CD14-positive monocyte (primary cell): ENCODE results near the gene BEGAIN. TPM values are rescaled to one million over a fixed set of nuclear protein-coding genes. Genes with fewer than 3 reads are reported as not detected.
A peak's percentile ranks its signal among the peaks of the same experiment; 100 is the strongest.

Experiments
- DNase-seq, 3 donors: peaks; one replicate each; pipeline ENCODE4 v3.0.0-alpha.2; 2011 to 2022
- H2AFZ ChIP-seq: 2 replicates; pipeline ENCODE4 v1.6.0; 2012; ENCODE audit warnings: mild to moderate bottlenecking, low read depth, low read length, inconsistent platforms; ENCODE audit not compliant: insufficient read depth, poor library complexity, severe bottlenecking
- H3K27ac ChIP-seq, 2 donors: 1 replicate in 1 of 2; 2 replicates in 1 of 2; pipeline ENCODE4 v1.5.1; 2012 to 2013; ENCODE audit warnings: low read length in 2 of 2, control low read depth in 1 of 2, inconsistent platforms in 1 of 2, low read depth in 1 of 2, mild to moderate bottlenecking in 1 of 2
- H3K27me3 ChIP-seq, 2 donors: one replicate each; pipeline versions ENCODE4 v1.6.0 to v1.6.1; 2011 to 2013; ENCODE audit warnings: low read length in 2 of 2; ENCODE audit not compliant: control insufficient read depth in 2 of 2, insufficient read depth in 2 of 2
- H3K36me3 ChIP-seq, 2 donors: replicated peaks in 1 of 2; 1 replicate in 1 of 2; 2 replicates in 1 of 2; pipeline versions ENCODE4 v1.5.1 to v1.6.1; 2012 to 2013; ENCODE audit warnings: low read length in 2 of 2, control low read depth in 1 of 2, inconsistent platforms in 1 of 2, mild to moderate bottlenecking in 1 of 2; ENCODE audit not compliant: insufficient read depth in 2 of 2, control insufficient read depth in 1 of 2
- H3K4me1 ChIP-seq, 2 donors: 1 replicate in 1 of 2; 2 replicates in 1 of 2; pipeline versions ENCODE4 v1.5.1 to v1.6.1; 2012 to 2013; ENCODE audit warnings: low read length in 2 of 2, control low read depth in 1 of 2, inconsistent platforms in 1 of 2, mild to moderate bottlenecking in 1 of 2, moderate library complexity in 1 of 2; ENCODE audit not compliant: insufficient read depth in 2 of 2, control insufficient read depth in 1 of 2
- H3K4me2 ChIP-seq: replicated peaks from 2 replicates; pipeline ENCODE3; 2012; ENCODE audit warnings: low read length, moderate library complexity, mild to moderate bottlenecking; ENCODE audit not compliant: poor library complexity, severe bottlenecking; ENCODE audit errors: extremely low read depth
- H3K4me3 ChIP-seq, 3 experiments: fragments of 200-600 bp in 1 of 3; sonication (generic) in 1 of 3; replicated peaks in 1 of 3; 1 replicate in 2 of 3; 2 replicates in 1 of 3; pipeline ENCODE4 v1.5.1; 2011 to 2013; ENCODE audit warnings: low read length in 3 of 3, mild to moderate bottlenecking in 3 of 3, control low read depth in 2 of 3, low read depth in 2 of 3, inconsistent platforms in 1 of 3, moderate library complexity in 1 of 3
- H3K79me2 ChIP-seq: 2 replicates; pipeline ENCODE4 v1.6.0; 2012; ENCODE audit warnings: mild to moderate bottlenecking, control low read depth, inconsistent platforms, low read length, moderate library complexity; ENCODE audit not compliant: insufficient read depth
- H3K9ac ChIP-seq: 2 replicates; pipeline ENCODE4 v1.6.0; 2017; ENCODE audit warnings: low read length, mild to moderate bottlenecking; ENCODE audit not compliant: insufficient read depth, poor library complexity, severe bottlenecking
- H3K9me3 ChIP-seq, 2 donors: replicated peaks in 1 of 2; 1 replicate in 1 of 2; 2 replicates in 1 of 2; pipeline versions ENCODE4 v1.5.1 to v1.6.1; 2012 to 2013; ENCODE audit warnings: low read length in 2 of 2, control low read depth in 1 of 2; ENCODE audit not compliant: control insufficient read depth in 1 of 2, insufficient read depth in 1 of 2
- H4K20me1 ChIP-seq: 2 replicates; pipeline ENCODE4 v1.6.0; 2012; ENCODE audit warnings: mild to moderate bottlenecking, low read length, control low read depth, moderate library complexity; ENCODE audit not compliant: insufficient read depth
- H3K27ac Mint-ChIP-seq, 7 donors: one replicate each; pipeline ENCODE4 v1.8.0; 2020; ENCODE audit warnings: mild to moderate bottlenecking in 7 of 7, mixed read lengths in 7 of 7, moderate library complexity in 6 of 7, inconsistent platforms in 2 of 7
- H3K27me3 Mint-ChIP-seq, 3 donors: one replicate each; pipeline ENCODE4 v1.8.0; 2021 to 2022; ENCODE audit warnings: low read depth in 3 of 3, mild to moderate bottlenecking in 3 of 3, mixed read lengths in 3 of 3, moderate library complexity in 3 of 3, inconsistent platforms in 1 of 3
- H3K36me3 Mint-ChIP-seq, 2 donors: one replicate each; pipeline ENCODE4 v1.8.0; 2020; ENCODE audit warnings: mixed read lengths in 2 of 2, inconsistent platforms in 1 of 2, mild to moderate bottlenecking in 1 of 2
- H3K4me1 Mint-ChIP-seq: one replicate; pipeline ENCODE4 v1.8.0; 2020; ENCODE audit warnings: mild to moderate bottlenecking, mixed read lengths
- H3K4me3 Mint-ChIP-seq, 2 donors: one replicate each; pipeline ENCODE4 v1.8.0; 2020; ENCODE audit warnings: mild to moderate bottlenecking in 2 of 2, mixed read lengths in 2 of 2, moderate library complexity in 1 of 2
- H3K9me3 Mint-ChIP-seq, 7 donors: one replicate each; pipeline ENCODE4 v1.8.0; 2020 to 2022; ENCODE audit warnings: mixed read lengths in 7 of 7, mild to moderate bottlenecking in 6 of 7, moderate library complexity in 6 of 7, inconsistent platforms in 2 of 7
- CTCF ChIP-seq: fragments of 200-600 bp; IDR thresholded peaks from one replicate; pipeline ENCODE4 v1.8.0; 2022; ENCODE audit warnings: antibody characterized with exemption, mild to moderate bottlenecking
- WGBS: methylation state at CpG from one replicate; pipeline ENCODE4 v1.1.5; 2013; ENCODE audit warnings: missing lambda C conversion rate; ENCODE audit not compliant: insufficient coverage; 5-methylcytosine and 5-hydroxymethylcytosine counted together
- intact Hi-C, 2 donors: fragments of 100-400 bp; cut with micrococcal nuclease; formaldehyde crosslinking; loops; one replicate each; pipeline versions ENCODE4 v1.15.0 to v1.15.1; 2023
- polyA plus RNA-seq, 3 donors: library from polyadenylated mRNA; depleted of rRNA in 1 of 3; unstranded in 2 of 3; stranded (reverse) in 1 of 3; fragments of 300-500 nt in 2 of 3; fragments of >200 nt in 1 of 3; fragmentation: Illumina TruSeq in 2 of 3; gene quantifications; 1 replicate in 2 of 3; 2 replicates in 1 of 3; pipeline ENCODE4 v1.2.3, GENCODE V29; 2012 to 2021

The BEGAIN gene
- polyA plus RNA-seq, 3 donors = 0.25 to 0.45 TPM; not detected in 1

GRCh38 chr14:100554082-100554677 lies 33.0 kb downstream of the BEGAIN start:
- no peaks in the 10 kb centered on the region for H4K20me1 ChIP-seq

GRCh38 chr14:100553471-100553870 lies 33.7 kb downstream of the BEGAIN start:
- 92% methylated on average over 2 of the region's 5 CpGs for WGBS
- peaks cover 46 to 51% of the 10 kb centered on the region in 2 donors for H3K4me1 ChIP-seq
- peaks cover 0 to 3% of the 10 kb centered on the region in 2 donors for H3K36me3 Mint-ChIP-seq
- H3K79me2 ChIP-seq = no peaks in the 10 kb centered on the region
- H3K4me2 ChIP-seq = no peak overlapping the region
- peak overlapping the region; percentile 2 to 15 for H3K27ac ChIP-seq
- no peak overlapping the region for H3K4me3 ChIP-seq
- intact Hi-C loops = no loop called here
- H3K27me3 ChIP-seq = no peaks in the 10 kb centered on the region
- H3K9me3 Mint-ChIP-seq = peaks cover 0 to 2% (median 0%) of the 10 kb centered on the region in 7 donors
- H4K20me1 ChIP-seq = no peaks in the 10 kb centered on the region
- H3K36me3 ChIP-seq = no peaks in the 10 kb centered on the region
- DNase-seq = no peak
- TF ChIP-seq CTCF = no peak
- H3K27ac Mint-ChIP-seq = peak overlapping the region in 6 of 7 donors; percentile 0 to 90 (median 70)
- no peak overlapping the region for H2AFZ ChIP-seq
- peaks cover 2 to 40% (median 30%) of the 10 kb centered on the region in 3 donors for H3K27me3 Mint-ChIP-seq
- no peak overlapping the region for H3K9ac ChIP-seq
- peaks cover 53% of the 10 kb centered on the region for H3K4me1 Mint-ChIP-seq
- no peaks in the 10 kb centered on the region for H3K9me3 ChIP-seq
- no peak overlapping the region for H3K4me3 Mint-ChIP-seq

More at GRCh38 chr14:100554082-100554677, 33.0 kb downstream of the BEGAIN start:
- Mint-ChIP-seq H3K4me1 (peaks cover 49% of the 10 kb centered on the region), H3K9me3 (peaks cover 0 to 2% (median 0%) of the 10 kb centered on the region in 7 donors), H3K27ac (peak overlapping the region; percentile 46 to 97 (median 86)), H3K36me3 (peaks cover 0 to 3% of the 10 kb centered on the region in 2 donors), H3K4me3 (peak overlapping the region; percentile 37 to 67), H3K27me3 (peaks cover 2 to 36% (median 28%) of the 10 kb centered on the region in 3 donors)
- Histone ChIP-seq H3K79me2 (no peaks in the 10 kb centered on the region), H3K4me2 (no peak overlapping the region), H3K9ac (no peak overlapping the region), H3K9me3 (no peaks in the 10 kb centered on the region), H3K4me3 (no peak overlapping the region), H2AFZ (no peak overlapping the region), H3K4me1 (peaks cover 41 to 49% of the 10 kb centered on the region in 2 donors), H3K27ac (peak overlapping the region; percentile 2 to 15), H3K27me3 (no peaks in the 10 kb centered on the region), H3K36me3 (no peaks in the 10 kb centered on the region)
- 41% methylated on average over 17 of the region's 19 CpGs for WGBS
- peak; percentile 68 to 82 (median 74) for DNase-seq
- intact Hi-C loops = no loop called here
- no peak for TF ChIP-seq CTCF
